NCI-H1092 (cell line): ENCODE data around the gene RPL28.

Experiments
- DNase-seq: peaks from one replicate; lab custom pipeline; 2025; lab: John Stamatoyannopoulos, UW

RPL28 gene

DNA sequence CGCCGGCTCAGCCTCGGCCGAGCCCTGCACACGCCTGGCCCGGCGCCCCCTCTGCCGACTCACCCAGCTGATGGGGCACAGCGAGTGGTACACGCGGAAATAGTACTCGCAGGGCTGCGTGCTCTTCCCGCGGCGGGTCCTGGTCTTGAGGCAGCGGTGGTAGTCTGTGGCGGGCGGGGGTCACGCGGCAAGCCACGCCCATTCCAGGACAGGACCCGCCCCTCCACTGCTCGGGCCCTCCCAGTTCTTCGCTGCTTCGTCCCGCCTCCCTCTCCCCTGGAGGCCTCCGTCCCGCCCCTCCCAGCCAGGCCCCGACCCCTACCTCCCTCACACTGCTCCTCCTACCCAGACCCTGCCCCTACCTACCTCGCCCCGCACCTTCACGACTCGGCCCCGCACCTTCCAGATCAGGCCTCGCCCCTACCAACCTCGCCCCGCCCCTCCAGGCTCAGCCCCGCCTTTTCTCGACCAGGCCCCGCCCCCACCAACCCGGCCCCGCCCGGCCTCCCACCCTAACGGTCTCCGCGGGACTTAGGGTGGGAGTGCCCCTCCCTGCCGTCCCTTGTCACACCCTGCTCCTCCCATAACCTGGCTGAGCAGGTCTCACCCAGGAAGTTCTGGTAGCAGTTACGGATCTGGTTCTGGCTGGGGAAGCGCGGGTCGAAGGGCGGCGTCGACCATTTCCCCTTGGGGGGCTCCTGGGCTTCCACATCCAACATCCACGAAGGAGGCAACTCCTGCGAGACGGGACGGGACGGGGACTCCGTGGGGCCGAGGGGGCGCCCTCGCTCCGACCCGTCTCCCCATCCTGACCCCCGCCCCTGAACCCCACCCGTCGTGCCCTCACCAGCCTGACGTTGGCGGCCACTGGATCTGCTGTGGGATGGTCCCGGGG, 31.7 kb upstream of the RPL28 start:
- no peak for DNase-seq

DNA sequence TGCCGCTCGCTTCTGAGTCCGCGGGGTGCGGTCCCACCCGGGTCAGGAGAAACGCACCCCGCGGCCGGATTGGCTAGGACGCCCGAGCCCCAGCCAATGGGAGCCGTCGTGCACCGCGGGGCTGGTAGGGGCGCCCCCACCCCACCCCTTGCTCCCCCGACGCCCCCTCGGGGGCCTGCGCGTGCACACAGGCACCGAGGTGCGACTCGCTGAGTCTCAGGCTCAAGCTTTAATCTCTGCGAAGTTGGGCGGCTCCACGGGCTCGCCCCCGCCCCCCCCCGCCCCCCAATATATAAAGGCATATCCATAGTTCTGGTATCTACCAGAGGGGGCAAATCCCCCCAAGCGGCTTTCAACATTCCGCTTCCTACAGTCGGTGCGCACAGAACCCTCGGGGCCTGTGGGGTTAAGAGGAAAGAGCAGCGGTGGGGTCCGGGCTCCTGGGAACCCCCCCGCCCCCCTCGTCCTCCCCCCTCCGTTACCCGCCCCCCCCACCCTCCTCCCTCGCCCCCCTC, 31.0 kb upstream of the RPL28 start, which contains the start of gene COX6B2:
Gene COX6B2 (minus strand): TSS at position 22 of the 515 bp plus-strand sequence. CDS start 198 bp downstream, outside the sequence.
- DNase-seq, result no peak

DNA sequence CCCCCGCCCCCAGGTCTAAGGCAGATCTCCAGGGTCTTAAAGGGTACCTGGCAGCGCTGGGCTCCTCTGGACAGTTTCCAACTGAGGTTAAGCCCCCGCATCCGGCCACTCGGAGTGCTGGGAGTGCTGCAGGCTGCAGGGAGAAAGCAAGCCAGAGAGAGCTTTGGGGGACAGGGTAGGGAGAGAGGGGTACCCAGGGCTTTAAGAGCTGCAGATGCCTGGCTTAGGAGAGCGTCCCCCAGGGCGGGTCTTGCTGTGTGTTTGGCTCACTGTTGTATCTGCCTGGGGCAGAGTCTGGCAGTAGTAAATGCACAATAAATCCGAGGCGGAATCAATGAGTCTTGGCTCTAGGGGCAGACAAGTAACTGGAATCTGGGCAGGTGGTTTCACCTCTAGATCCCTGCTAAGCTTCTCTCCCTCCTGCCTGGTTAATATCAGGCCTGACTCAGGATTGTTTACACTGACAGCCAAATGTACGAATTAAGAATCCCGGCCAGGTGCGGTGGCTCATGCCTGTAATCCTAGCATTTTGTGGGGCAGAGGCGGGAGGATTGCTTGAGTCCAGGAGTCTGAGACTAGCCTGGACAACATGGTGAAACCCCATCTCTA, 30.4 kb upstream of the RPL28 start:
- no peak for DNase-seq

DNA sequence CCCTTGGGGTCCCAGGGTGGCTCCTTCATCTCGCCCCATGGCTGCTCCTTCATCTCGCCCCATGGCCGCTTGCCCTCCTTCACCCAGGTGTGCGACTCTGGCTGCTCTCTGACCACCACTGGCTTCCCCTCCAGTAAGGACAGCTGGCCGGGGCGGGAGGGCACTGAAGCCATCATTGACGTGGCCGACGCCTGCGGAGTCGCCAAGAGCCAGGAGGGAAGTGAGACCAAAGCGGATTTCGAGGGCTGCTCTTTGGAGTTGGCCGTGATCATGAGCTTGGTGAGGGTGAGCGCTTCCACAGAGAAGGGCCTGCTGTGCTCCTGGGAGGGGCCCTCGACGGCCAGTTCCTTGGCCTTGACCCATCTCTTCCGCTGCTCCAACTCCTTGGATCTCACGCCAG, 27.2 kb upstream of the RPL28 start:
- no peak for DNase-seq

DNA sequence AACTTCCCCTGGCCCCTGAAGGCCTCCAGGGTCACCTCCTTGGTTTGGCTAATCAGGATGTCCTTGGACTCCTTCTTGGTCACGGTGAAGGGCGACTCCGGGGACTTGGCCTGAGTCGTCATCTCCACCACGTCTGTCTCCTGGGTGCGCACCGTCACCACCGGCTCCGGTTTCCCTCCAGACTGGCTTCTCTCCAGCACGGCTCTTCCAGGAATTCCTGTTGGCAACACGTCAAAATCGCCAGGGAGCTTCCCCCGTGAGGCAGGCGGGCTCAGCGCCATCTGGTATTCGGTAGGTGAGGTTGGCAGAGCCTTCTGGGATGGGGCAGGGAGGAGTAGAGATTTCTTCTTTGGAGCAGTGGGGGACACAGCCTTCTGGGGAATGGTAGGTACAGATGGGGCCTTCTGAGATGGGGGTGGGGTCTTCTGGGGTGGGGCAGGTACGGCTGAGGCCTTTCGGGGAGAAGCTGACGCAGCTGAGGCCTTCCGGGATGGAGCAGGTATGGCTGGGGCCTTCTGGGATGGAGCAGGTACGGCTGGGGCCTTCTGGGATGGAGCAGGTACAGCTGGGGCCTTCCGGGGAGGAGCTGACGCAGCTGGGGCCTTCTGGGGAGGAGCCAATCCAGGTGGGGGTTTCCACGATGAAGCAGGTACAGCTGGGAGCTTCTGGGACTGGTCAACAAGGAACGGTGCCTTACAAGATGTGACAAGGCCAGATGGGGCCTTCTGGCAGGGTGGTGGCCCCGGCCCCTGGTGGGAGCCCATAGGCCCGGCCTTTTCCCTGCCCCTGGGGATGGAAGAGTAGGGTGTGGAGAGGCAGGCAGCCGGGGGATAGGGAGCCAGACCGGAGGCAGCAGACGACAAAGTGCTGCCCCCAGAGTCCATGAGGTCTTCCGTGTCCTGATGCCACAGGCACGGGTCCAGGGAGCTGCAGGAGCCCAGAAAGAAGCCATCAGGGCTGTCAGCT, 26.5 kb upstream of the RPL28 start:
- DNase-seq, result no peak

DNA sequence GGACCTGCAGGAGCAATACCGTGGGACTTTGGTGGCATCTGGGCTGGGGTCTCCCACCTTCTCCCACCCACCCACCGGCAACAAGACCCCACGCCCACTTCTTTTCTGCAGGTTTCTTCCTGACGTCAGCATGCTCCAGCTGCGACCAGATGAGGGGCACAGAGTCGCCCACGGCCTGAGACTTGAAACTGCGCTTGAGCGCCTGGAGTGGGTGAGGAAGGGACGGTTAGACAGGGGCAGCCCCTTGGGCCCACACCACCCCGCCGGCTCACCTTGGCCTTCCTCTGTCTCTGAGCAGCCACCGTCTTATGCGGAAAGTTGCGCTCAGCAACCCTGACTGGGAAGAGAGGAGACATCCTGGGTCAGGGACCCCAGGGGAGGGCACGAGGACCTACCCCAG, 24.8 kb upstream of the RPL28 start:
- no peak for DNase-seq

DNA sequence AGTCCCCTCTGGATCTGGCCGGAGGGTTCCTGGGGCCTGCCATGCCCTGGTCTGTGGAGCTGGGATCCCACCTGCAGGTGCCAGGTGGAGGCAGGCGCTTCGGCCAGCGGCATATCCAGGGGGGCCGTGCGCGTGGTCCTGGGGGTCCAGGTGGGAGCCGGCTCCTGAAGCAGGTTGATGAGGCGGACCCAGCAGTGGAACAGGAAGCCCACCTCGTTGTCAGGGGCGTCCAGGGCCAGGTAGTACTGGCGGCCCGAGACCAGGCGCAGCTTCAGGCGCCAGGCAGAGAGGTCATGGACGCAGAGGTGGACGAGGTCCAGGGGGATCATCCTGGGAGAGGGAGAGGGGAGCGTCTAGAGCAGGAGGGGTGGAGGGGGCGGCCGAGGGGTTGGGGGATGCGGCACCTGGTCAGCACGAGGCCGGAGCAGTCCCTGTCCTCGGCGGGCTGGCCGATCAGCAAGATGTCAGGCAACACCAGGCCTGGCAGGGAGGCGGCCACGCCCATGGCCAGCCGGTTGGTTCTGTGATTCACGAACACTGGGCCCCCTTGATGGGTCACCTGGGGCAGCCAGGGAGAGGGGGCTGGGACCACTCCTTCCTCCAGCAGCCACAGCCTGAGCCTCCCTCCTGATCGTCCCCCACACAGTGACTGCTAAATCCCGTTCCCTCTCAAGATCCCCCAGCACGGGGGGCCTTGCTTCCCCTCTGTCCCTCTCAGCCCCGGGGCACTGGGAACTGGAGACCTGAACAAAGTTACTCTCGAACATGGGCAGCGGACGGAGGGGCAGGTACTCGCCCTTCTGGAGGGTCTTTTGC, 23.4 kb upstream of the RPL28 start:
- DNase-seq, result no peak

DNA sequence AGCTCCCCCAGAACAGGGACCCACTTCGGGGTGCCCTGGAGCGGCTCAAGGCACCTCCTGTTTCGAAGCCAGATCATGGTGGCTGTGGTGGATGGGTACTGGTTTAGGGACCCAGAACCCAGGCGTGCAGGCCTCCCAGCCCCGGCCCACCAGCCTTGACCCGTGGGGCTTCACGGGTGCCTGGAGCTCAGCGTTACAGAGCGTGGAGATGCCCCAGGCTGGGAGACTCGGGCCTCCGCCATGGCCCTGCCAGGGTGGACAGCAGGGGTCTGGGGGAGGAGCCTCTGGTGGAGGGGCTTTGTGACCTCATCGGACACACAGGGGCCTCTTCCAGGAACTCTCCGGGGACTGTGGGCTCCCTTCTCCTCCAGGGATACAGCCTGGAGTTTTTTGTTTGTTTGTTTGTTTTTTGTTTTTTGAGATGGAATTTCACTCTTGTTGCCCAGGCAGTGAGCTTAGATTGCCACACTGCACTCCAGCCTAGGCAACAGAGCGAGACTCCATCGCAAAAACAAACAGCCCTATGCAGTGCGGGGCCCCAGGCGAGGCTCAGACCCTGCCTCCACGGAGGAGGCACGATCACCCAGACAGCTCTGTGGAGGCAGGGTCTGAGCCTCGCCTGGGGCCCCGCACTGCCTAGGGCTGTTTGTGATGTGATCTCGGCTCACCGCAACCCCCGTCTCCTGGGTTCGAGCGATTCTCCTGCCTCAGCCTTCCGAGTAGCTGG, 22.6 kb upstream of the RPL28 start, which contains the start of gene GARIN5B:
Gene GARIN5B (minus strand): TSS at position 271 of the 727 bp plus-strand sequence. CDS start 194 bp downstream, at position 77.
- no peak for DNase-seq

DNA sequence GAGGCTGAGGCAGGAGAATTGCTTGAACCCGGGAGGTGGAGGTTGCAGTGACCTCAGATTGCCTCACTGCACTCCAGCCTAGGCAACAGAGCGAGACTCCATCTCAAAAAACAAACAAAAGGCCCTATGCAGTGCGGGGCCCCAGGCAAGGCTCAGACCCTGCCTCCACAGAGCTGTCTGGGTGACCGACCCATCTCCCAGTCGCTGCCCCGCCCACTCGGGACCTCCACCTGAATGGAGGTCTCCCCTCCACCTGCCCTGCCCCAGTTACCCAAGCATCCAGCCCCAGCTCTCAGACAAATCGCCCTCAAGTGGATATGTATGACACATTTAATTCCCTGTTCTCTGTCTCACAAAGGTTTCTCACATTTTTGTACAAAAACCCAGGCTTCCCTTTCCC, 20.5 kb upstream of the RPL28 start:
- DNase-seq, result no peak

DNA sequence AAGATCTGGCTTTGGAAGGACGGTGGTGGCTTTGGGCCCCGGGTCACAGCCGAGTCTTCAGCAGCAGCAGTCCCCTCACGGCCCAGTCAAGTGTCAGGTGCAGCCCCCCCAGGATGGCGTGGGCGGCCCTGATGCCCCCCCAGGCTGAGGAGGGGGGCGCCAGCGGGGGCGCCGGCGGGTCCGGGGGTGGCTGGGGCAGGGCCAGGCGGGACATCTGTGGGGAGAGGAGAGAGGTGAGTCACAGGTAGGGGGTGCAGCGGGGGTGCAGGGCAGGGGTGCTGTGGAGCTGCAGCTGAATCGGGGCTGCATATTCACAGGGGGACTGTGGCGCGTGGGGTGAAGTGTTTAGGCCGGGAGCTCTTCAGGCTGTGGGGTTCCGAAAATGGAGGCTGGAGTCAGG, 19.8 kb upstream of the RPL28 start:
- DNase-seq, result no peak

DNA sequence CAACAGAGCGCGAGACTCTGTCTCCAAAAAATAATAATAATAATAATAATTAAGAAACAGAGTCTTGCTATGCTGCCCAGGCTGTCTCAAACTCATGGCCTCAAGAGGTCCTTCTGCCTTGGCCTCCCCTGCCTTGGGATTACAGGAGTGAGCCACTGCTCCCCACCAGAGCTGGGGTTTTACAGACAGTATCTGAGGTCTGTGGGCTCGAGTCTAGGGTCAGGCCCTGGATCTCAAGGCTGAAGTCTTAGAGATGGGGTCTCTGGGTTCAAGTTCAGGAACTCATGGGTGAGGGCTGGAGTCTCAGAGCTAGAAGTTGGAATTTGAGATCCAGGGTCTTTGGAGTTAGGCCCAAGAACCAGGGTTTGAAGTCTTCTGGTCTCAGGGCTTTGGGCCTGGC, 18.9 kb upstream of the RPL28 start:
- no peak for DNase-seq

DNA sequence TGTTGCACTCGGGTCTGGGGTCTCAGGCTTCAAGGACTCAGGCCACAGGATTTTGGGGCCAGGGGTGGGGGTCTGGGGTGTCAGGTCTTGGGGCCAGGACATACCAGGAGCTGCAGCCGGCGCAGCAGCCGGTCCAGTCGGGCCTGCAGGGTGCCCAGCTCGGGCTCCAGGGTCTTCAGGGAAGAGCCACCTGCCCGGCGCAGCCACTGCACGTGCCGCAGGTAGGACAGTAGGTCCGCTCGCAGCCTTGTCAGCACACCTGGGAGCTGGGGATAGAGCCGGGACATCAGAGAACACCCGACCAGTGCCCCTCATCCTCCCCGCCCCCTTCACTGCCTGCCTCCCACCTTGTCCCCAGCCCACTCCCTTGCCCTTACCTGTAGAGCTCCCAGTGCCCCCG, 17.6 kb upstream of the RPL28 start:
- DNase-seq, result no peak

DNA sequence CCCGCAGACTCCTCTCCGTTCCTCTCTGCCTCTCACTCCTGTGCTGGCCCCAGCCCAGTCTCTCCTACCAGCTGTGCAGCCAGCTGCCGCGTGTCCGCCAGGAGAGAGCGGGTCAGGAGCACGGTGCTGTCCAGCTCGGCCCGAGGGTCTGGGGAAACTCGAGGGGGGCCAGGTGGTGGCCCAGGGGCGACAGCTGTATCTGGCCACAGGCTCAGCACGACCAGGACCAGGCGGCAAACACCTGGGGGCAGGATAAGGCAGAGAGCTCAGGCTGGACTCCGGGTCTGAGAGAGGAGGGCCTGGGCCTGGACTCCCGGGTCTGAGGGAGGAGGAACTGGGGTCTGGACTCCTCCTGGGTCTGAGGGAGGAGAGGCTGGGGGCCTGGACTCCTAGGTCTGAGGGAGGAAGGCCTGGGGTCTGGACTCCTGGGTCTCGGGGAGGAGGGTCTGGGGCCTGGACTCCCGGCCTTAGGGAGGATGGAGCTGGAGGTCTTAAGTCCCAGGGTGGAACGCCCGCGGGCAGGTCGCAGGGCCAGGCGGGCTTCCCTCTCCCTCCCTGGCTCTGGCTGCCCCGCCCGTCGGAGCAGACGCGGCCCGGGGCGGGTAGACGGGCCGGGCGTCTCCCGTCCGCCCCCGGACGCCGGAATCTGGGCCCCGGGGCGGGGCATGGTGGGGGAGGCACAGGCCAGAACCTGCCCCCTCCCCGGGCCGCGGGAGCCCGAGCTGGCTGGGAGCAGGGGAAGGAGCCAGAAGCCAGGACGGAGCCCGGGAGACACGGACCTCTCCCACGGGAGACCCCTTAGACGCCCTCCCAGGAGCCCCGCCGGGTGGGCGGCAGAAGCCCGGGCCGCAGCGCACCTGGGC, 16.8 kb upstream of the RPL28 start:
- DNase-seq, result no peak

DNA sequence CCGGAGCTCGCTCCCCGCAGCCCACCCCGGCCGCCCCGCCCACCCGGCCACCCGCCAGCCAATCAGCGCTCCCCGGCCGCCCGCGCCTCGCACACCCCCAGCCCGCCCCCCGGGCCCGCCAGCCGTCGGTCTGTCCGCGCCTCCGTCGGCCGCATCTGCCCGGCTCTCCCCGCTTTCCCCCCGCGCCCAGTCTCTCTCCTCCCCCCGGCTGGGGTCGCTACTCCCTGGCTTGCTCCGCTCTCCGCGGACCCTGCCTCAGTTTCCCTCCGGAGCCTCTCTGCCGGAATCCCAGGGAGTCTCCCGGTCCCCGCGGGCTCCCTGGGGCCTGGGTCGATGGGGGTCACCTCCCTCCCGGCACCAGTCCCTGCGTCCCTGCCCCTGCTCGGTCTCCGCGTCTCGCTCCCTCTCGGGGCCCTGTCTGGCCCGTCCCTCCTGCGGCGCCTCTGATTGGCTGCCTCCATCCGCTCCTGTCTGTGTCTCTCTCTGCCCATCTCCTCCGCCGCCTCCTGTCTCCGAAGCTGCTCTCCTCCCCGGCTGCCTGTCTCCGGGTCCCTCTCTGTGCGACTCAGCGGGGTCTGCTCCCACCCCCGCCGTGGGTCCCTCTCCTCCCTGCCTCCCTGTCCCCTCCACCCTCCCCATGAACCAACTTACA, 16.0 kb upstream of the RPL28 start:
- DNase-seq, result no peak

DNA sequence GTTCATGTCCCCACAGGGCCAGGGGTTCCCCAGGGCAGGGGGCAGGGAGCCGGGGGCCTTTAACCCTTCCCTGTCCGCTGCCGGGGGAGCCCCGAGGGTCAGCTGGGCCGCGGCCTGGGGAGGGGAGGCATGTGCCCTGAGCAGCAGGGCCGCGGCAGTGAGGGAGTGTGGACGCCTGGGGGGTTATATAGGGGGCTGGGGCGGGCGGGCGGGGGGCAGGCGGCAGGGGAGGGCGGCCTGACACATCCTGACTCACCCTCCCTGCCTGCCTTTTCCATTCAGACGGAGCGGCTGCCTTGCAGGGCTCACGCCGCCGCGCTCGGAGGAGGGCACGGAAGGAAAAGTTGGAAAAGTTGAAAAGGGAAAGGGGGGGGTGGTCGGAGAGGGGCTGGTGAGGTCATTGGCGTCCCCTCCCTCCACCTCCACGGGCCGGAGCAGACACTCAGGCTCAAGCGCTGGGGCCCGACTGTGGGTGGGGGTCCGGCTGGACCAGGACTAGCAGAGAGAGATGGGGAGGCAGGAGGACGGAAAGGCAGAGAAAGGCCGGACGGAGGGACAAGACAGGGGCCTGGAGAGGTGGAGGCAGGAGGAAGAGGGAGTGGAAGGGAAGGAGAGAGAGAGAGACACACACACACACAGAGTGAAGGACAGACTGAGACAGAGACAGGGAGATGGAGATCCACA, 15.3 kb upstream of the RPL28 start, which contains the start of gene IL11:
Gene IL11 (minus strand): TSS at position 159 of the 684 bp plus-strand sequence. CDS start 153 bp downstream, at position 6.
- DNase-seq, result no peak

DNA sequence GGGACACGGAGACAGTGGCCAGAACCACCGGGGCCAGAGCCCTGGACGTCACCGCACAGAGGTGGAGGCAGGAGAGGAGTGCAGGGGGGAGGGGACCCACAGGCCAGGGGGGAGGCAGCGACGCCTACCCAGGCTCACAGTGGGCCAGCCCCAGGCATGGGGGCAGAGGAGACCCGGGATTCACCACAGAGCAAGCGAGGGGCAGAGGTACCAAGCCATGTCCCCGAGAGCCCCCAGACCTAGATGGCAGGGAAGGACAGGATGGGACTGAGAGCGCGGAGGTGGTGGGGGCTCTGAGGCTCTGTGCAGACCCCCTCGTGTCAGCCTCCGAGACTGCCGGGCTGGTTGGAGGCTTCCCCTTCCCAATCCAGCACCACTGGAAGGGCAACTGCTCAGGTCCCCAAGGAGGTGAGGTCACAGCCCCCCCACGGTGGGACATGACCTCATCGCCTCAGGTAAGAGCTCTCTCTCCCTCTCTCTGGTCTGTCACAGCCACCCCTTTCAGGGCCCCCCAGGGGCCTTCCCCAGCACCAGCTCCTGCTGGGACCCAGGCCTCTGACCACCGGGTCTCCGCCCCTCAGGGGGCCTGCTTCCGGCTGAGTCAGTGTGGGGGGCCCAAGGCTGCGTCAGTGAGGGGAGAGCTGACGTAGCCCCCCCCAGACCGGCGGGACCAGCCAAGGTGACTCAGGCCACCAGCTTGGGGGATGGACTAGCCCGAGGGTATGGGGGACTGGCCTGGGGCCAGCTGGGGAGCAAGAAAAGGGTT, 13.2 kb upstream of the RPL28 start:
- DNase-seq, result no peak

DNA sequence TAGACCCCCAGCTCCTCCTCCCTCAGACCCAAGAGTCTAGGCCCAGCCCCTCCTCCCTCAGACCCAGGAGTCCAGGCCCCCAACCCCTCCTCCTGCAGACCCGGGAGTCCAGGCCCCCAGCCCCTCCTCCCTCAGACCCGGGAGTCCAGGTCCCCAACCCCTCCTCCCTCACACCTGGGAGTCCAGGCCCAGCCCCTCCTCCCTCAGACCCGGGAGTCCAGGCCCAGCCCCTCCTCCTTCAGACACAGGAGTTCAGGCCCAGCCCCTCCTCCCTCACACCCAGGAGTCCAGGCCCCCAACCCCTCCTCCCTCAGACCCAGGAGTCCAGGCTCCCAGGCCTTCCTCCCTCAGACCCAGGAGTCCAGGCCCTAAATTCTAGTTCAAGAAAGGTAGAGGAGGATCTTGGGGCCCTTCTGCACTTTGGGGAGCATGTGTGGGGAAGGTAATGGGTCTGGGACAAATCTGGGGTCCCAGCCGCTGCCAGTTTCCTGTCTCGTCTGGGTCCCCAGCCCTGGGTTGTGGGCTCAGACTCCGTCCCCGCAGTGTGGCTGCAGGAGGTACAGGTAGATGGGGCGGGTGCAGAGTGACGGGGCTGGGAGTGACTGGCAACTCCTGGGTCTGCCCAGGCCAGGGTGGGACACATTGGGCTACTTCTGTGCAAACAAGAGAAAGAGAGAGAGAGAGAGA, 12.3 kb upstream of the RPL28 start:
- DNase-seq, result no peak
